Gastrocnemius medialis (tissue), 4 donors: Measurements from ENCODE around the gene NPIPB2. TPM values are rescaled to one million over a fixed set of nuclear protein-coding genes. Genes with fewer than 3 reads are reported as not detected.
"Not testable (repeated sequence)": the region's sequence is repeated elsewhere in the genome, so short reads cannot be mapped to it uniquely, and the experiment has no call there.

Source experiments
- ATAC-seq, 2 donors: fragments of 150-250 bp; one replicate each; pipeline ENCODE4 v1.9.1; 2016
- DNase-seq, 2 donors: peaks; one replicate each; pipeline ENCODE4 v3.0.0-alpha.2; 2019
- H3K27ac ChIP-seq, 4 donors: fragments of 200-600 bp; sonication (generic); 1 replicate in 1 of 4; 2 replicates in 3 of 4; pipeline ENCODE4 v1.5.1; 2016 to 2018; ENCODE audit warnings: mild to moderate bottlenecking in 2 of 4, moderate library complexity in 1 of 4
- H3K27me3 ChIP-seq, 3 donors: fragments of 200-600 bp; sonication (generic) in 2 of 3; 1 replicate in 1 of 3; 2 replicates in 2 of 3; pipeline versions ENCODE4 v1.5.1 to v1.6.0; 2016 to 2019; ENCODE audit warnings: mild to moderate bottlenecking in 1 of 3, moderate library complexity in 1 of 3
- H3K36me3 ChIP-seq, 2 donors: fragments of 200-600 bp; sonication (generic) in 1 of 2; one replicate each; pipeline ENCODE4 v1.5.1; 2017 to 2018
- H3K4me1 ChIP-seq, 2 donors: fragments of 200-600 bp; sonication (generic) in 1 of 2; one replicate each; pipeline ENCODE4 v1.5.1; 2016 to 2017; ENCODE audit warnings: mild to moderate bottlenecking in 2 of 2
- H3K4me3 ChIP-seq, 4 donors: fragments of 200-600 bp; sonication (generic) in 3 of 4; 1 replicate in 1 of 4; 2 replicates in 3 of 4; pipeline ENCODE4 v1.5.1; 2016 to 2019; ENCODE audit warnings: mild to moderate bottlenecking in 2 of 4
- H3K9me3 ChIP-seq, 3 donors: fragments of 200-600 bp; sonication (generic) in 2 of 3; 1 replicate in 1 of 3; 2 replicates in 2 of 3; pipeline ENCODE4 v1.5.1; 2016 to 2019
- CTCF ChIP-seq, 5 experiments: fragments of 450-650 bp in 3 of 5; fragments of 200-600 bp in 2 of 5; sonication (generic) in 2 of 5; IDR thresholded peaks in 4 of 5; conservative IDR thresholded peaks in 1 of 5; 1 replicate in 4 of 5; 2 replicates in 1 of 5; pipeline ENCODE4 v1.5.1; 2016 to 2019; ENCODE audit warnings: antibody characterized with exemption in 5 of 5, mild to moderate bottlenecking in 3 of 5, moderate library complexity in 3 of 5
- POLR2A ChIP-seq, 2 donors: fragments of 450-650 bp; IDR thresholded peaks; one replicate each; pipeline ENCODE4 v1.6.1; 2017; ENCODE audit warnings: antibody characterized with exemption in 2 of 2, mild to moderate bottlenecking in 2 of 2, moderate library complexity in 2 of 2
- in situ Hi-C, 4 donors: fragments of 200-750 bp; cut with MboI; loops; one replicate each; pipeline versions ENCODE4 v1.15.0 to v1.8.0; 2017; ENCODE audit warnings: low sequenced_read_pairs in 4 of 4
- intact Hi-C: fragments of 100-400 bp; cut with DNase I; formaldehyde crosslinking; loops from one replicate; pipeline ENCODE4 v1.15.1; 2023; ENCODE audit warnings: low total_unique reads
- total RNA-seq, 4 donors: library from RNA; depleted of rRNA; stranded (reverse); fragments of >200 nt; gene quantifications; one replicate each; pipeline versions ENCODE4 v1.1.0 to v1.2.3, GENCODE V29; 2016

NPIPB2 gene
- total RNA-seq, 4 donors from 2014 or later: 2.3 to 5.5 (median 4.1) TPM; not detected in 1

GRCh38 chr16:11967195-11967911 is 25.5 kb upstream of the NPIPB2 start:
- no peak for DNase-seq
- H3K4me3 ChIP-seq: no peak overlapping the region
- peaks cover 3 to 12% of the 10 kb centered on the region in 2 donors for H3K4me1 ChIP-seq
- ATAC-seq: no peak
- no peak for TF ChIP-seq POLR2A (IDR thresholded peaks at IDR 0.05)
- TF ChIP-seq CTCF (IDR thresholded peaks at IDR 0.05 in 4 of 5, conservative IDR thresholded peaks at IDR 0.05 in 1 of 5): no peak
- H3K27ac ChIP-seq: no peak overlapping the region
- intact Hi-C loops: no loop called here
- H3K9me3 ChIP-seq: no peaks in the 10 kb centered on the region
- no peaks in the 10 kb centered on the region for H3K27me3 ChIP-seq
- in situ Hi-C loops: loop anchor here in 1 of 4 donors (25.0 kb wide), 1 partner anchor 845 kb away; the partner anchor contains the start of gene CPPED1
- H3K36me3 ChIP-seq: no peaks in the 10 kb centered on the region

- Histone ChIP-seq H3K4me1 (peaks cover 3 to 12% of the 10 kb centered on the region in 2 donors), H3K9me3 (no peaks in the 10 kb centered on the region), H3K36me3 (no peaks in the 10 kb centered on the region), H3K27ac (no peak overlapping the region), H3K27me3 (no peaks in the 10 kb centered on the region), H3K4me3 (no peak overlapping the region)
- no peak for DNase-seq
- in situ Hi-C loops (loop anchor here in 1 of 4 donors (25.0 kb wide), 1 partner anchor 846 kb away; the partner anchor contains the start of gene CPPED1), intact Hi-C loops (no loop called here)
- TF ChIP-seq CTCF (IDR thresholded peaks at IDR 0.05 in 4 of 5, conservative IDR thresholded peaks at IDR 0.05 in 1 of 5) (no peak), POLR2A (IDR thresholded peaks at IDR 0.05) (no peak)
- ATAC-seq: no peak
These were observed 24.3 kb upstream of the NPIPB2 start for GRCh38 chr16:11966173-11966572.

GRCh38 chr16:11964761-11965551 is 23.1 kb upstream of the NPIPB2 start, which contains the start of gene TNFRSF17:
Gene TNFRSF17 (plus strand): TSS chr16:11965210. CDS start chr16:11965325, 115 bp downstream.
- H3K4me3 ChIP-seq: no peak within 1 kb of the TSS
- H3K27ac ChIP-seq: no peak within 1 kb of the TSS
- intact Hi-C loops (no loop called here), in situ Hi-C loops (loop anchor here in 1 of 4 donors (25.0 kb wide), 1 partner anchor 847 kb away; the partner anchor contains the start of gene CPPED1)
- H3K9me3 ChIP-seq: no peaks in the 10 kb centered on the region
- no peak for TF ChIP-seq POLR2A (IDR thresholded peaks at IDR 0.05)
- no peak for TF ChIP-seq CTCF (IDR thresholded peaks at IDR 0.05 in 4 of 5, conservative IDR thresholded peaks at IDR 0.05 in 1 of 5)
- H3K4me1 ChIP-seq: peaks cover 3 to 12% of the 10 kb centered on the region in 2 donors
- no peak for ATAC-seq
- no peak for DNase-seq
- H3K27me3 ChIP-seq: no peaks in the 10 kb centered on the region
- no peaks in the 10 kb centered on the region for H3K36me3 ChIP-seq

- ATAC-seq: no peak
These were observed 21.9 kb upstream of the NPIPB2 start for GRCh38 chr16:11963706-11964105.

GRCh38 chr16:11962978-11963377 is 21.1 kb upstream of the NPIPB2 start:
- H3K27me3 ChIP-seq, H3K4me3 ChIP-seq, ATAC-seq, DNase-seq, H3K27ac ChIP-seq, intact Hi-C loops, H3K9me3 ChIP-seq, H3K36me3 ChIP-seq: not testable (repeated sequence)
- peaks cover 3 to 12% of the 10 kb centered on the region in 2 donors for H3K4me1 ChIP-seq
- in situ Hi-C loops: loop anchor here in 1 of 4 donors (25.0 kb wide), 1 partner anchor 849 kb away; the partner anchor contains the start of gene CPPED1

More at GRCh38 chr16:11963706-11964105, 21.9 kb upstream of the NPIPB2 start:
- DNase-seq: no peak
- TF ChIP-seq POLR2A (IDR thresholded peaks at IDR 0.05): no peak
- no peak for TF ChIP-seq CTCF (IDR thresholded peaks at IDR 0.05 in 4 of 5, conservative IDR thresholded peaks at IDR 0.05 in 1 of 5)
- Histone ChIP-seq H3K27me3 (no peaks in the 10 kb centered on the region), H3K9me3 (no peaks in the 10 kb centered on the region), H3K36me3 (no peaks in the 10 kb centered on the region), H3K4me1 (peaks cover 3 to 12% of the 10 kb centered on the region in 2 donors), H3K27ac (no peak overlapping the region), H3K4me3 (no peak overlapping the region)
- intact Hi-C loops (no loop called here), in situ Hi-C loops (loop anchor here in 1 of 4 donors (25.0 kb wide), 1 partner anchor 849 kb away; the partner anchor contains the start of gene CPPED1)

GRCh38 chr16:11962457-11962856 is 20.6 kb upstream of the NPIPB2 start:
- intact Hi-C loops, H3K27ac ChIP-seq, H3K27me3 ChIP-seq, DNase-seq, H3K9me3 ChIP-seq, ATAC-seq, H3K36me3 ChIP-seq, H3K4me3 ChIP-seq: not testable (repeated sequence)
- in situ Hi-C loops: loop anchor here in 1 of 4 donors (25.0 kb wide), 1 partner anchor 850 kb away; the partner anchor contains the start of gene CPPED1
- H3K4me1 ChIP-seq: peaks cover 3 to 12% of the 10 kb centered on the region in 2 donors
